ENCODE measurements around the gene ATG16L2.
"Not testable (repeated sequence)": the region's sequence is repeated elsewhere in the genome, so short reads cannot be mapped to it uniquely, and the experiment has no call there.

Gene ATG16L2

GRCh38 chr11:72807021-72807693 lies 7.1 kb upstream of the ATG16L2 start:
- DNase-seq: no peak

- DNase-seq: no peak
These were observed 6.4 kb upstream of the ATG16L2 start for GRCh38 chr11:72807792-72808191.

GRCh38 chr11:72808331-72808798 lies 5.8 kb upstream of the ATG16L2 start:
- no peak for DNase-seq

- DNase-seq: not testable (repeated sequence)
These were observed 2.5 kb upstream of the ATG16L2 start for GRCh38 chr11:72811686-72812085.

GRCh38 chr11:72812604-72812966 lies 1.6 kb upstream of the ATG16L2 start:
- no peak for DNase-seq

- peak; percentile 53 for DNase-seq
These were observed 1.1 kb upstream of the ATG16L2 start for GRCh38 chr11:72812967-72813739.

- DNase-seq: peak; percentile 30
These were observed 398 bp upstream of the ATG16L2 start for GRCh38 chr11:72813740-72814285.

GRCh38 chr11:72815110-72815618 lies 953 bp downstream of the ATG16L2 start:
- no peak for DNase-seq

- DNase-seq: no peak
These were observed 2.3 kb downstream of the ATG16L2 start for GRCh38 chr11:72816404-72816990.

GRCh38 chr11:72817966-72818365 lies 3.8 kb downstream of the ATG16L2 start:
- no peak for DNase-seq

GRCh38 chr11:72818971-72819370 lies 4.8 kb downstream of the ATG16L2 start:
- DNase-seq: no peak

GRCh38 chr11:72820439-72821139 lies 6.4 kb downstream of the ATG16L2 start:
- no peak for DNase-seq

- no peak for DNase-seq
These were observed 7.2 kb downstream of the ATG16L2 start for GRCh38 chr11:72821221-72821919.

- peak; percentile 71 for DNase-seq
These were observed 7.9 kb downstream of the ATG16L2 start for GRCh38 chr11:72821920-72822799.

GRCh38 chr11:72823105-72823804 lies 9.0 kb downstream of the ATG16L2 start:
- DNase-seq: no peak

- DNase-seq: no peak
These were observed 9.8 kb downstream of the ATG16L2 start for GRCh38 chr11:72824020-72824419.

GRCh38 chr11:72824811-72825505 lies 10.7 kb downstream of the ATG16L2 start:
- no peak for DNase-seq

- DNase-seq: no peak
These were observed 11.4 kb downstream of the ATG16L2 start for GRCh38 chr11:72825661-72826060.

- no peak for DNase-seq
These were observed 12.2 kb downstream of the ATG16L2 start for GRCh38 chr11:72826191-72826941.

Data from NCI-H1694 (cell line).